Fibroblast of skin of right quadriceps (primary cell): ENCODE measurements around the gene NELL1.

Experiments
- DNase-seq: peaks from one replicate; pipeline ENCODE4 v3.0.0-alpha.2; 2013

NELL1 gene

GRCh38 chr11:20881328-20882079, 212.1 kb downstream of the NELL1 start:
- DNase-seq, result no peak

- no peak for DNase-seq
These were observed 217.8 kb downstream of the NELL1 start for GRCh38 chr11:20887137-20887536.

GRCh38 chr11:20894296-20894695, 224.9 kb downstream of the NELL1 start:
- no peak for DNase-seq

- DNase-seq, result no peak
These were observed 240.8 kb downstream of the NELL1 start for GRCh38 chr11:20909995-20910726.

- no peak for DNase-seq
These were observed 241.3 kb downstream of the NELL1 start for GRCh38 chr11:20910733-20911132.

GRCh38 chr11:20912065-20912821, 242.9 kb downstream of the NELL1 start:
- DNase-seq, result no peak

- no peak for DNase-seq
These were observed 243.6 kb downstream of the NELL1 start for GRCh38 chr11:20912922-20913512.

GRCh38 chr11:20917306-20917705, 247.9 kb downstream of the NELL1 start:
- no peak for DNase-seq

GRCh38 chr11:20926799-20927540, 257.6 kb downstream of the NELL1 start:
- no peak for DNase-seq

- DNase-seq, result no peak
These were observed 261.6 kb downstream of the NELL1 start for GRCh38 chr11:20931029-20931428.

- no peak for DNase-seq
These were observed 263.7 kb downstream of the NELL1 start for GRCh38 chr11:20933086-20933485.

GRCh38 chr11:20933958-20934357, 264.6 kb downstream of the NELL1 start:
- DNase-seq, result no peak

- DNase-seq, result no peak
These were observed 265.1 kb downstream of the NELL1 start for GRCh38 chr11:20934516-20934915.

GRCh38 chr11:20937826-20938225, 268.4 kb downstream of the NELL1 start:
- no peak for DNase-seq

- DNase-seq, result no peak
These were observed 280.2 kb downstream of the NELL1 start for GRCh38 chr11:20949585-20949984.

GRCh38 chr11:20962581-20962980, 293.2 kb downstream of the NELL1 start:
- DNase-seq, result no peak

- no peak for DNase-seq
These were observed 294.2 kb downstream of the NELL1 start for GRCh38 chr11:20963596-20963995.

- no peak for DNase-seq
These were observed 295.6 kb downstream of the NELL1 start for GRCh38 chr11:20964985-20965384.

- no peak for DNase-seq
These were observed 297.1 kb downstream of the NELL1 start for GRCh38 chr11:20966489-20966888.

GRCh38 chr11:20973940-20974559, 304.7 kb downstream of the NELL1 start:
- DNase-seq, result no peak

- DNase-seq, result no peak
These were observed 311.4 kb downstream of the NELL1 start for GRCh38 chr11:20980736-20981135.

GRCh38 chr11:20990447-20990846, 321.1 kb downstream of the NELL1 start:
- no peak for DNase-seq
